NCI-H345 treated with DMSO at 0.1 percent for 48 hours (cell line): ENCODE results near the gene SLC38A3.

Experiments used
- DNase-seq: peaks from one replicate; lab custom pipeline; 2025; ENCODE audit not compliant: unreplicated experiment; lab: John Stamatoyannopoulos, UW

Gene SLC38A3

DNA sequence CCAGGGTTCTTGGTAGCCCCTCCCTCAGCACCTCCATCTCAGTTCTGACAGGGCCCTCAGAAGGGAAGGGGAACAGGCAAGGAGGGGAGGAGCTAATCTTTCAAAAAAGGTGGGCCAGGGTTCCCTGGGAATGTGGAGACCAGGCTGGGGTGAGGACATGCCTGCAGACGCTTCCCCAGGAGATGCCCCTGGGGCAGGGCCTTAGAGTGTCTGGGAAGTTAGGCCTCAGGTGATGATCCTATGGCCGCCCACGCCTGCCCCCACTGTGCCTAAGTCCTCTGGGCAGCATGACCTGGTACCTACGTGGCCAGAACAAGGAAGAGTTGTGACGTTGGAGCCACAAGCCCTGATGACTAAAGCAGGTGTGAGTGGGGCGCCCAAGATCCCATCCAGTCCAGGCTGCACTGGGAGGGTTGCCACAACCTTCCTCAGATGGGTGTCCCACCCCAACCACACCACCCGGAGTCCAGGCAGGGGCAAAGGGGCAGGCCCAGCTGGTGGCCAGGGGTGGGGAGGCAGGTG, 60.0 kb downstream of the SLC38A3 start:
- no peak for DNase-seq

DNA sequence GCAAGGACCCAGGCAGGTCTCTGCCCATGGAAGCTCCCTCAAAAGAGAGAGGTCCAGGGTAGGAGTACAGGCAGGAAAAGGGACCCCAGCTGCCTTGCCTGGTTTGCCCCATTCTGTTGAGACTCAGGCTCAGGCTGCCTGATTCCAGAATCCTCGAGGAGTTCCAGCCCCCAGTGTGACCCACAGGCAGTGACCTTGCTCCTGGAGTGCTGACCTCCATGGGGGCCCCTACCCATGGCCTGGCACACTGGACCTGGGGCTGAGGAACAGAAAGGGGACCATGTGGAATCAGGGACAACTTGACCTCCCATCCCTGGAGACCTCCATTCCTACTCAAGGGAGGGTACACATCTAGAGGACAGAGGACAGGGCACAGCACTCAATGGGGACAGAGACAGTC, 60.5 kb downstream of the SLC38A3 start:
- DNase-seq: no peak

DNA sequence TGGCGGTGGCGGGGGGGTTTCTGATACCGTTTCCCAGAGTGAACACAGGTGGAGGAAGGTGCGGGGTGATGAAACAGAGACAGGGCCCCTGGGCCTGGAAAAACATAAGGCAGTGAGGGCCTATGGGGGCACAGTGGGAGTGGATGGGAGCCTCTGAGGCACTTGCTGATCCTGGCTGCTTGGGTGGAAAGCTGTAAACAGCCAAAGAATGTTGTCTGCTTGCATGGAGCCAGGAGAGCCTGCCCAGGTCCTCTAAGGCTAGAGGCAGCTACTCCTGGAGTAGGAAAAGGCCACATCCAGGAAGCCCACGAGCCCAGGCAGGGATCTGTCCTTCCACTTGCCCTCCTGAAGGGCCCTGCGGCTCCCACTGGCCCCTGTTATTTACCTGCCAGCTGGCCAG, 60.9 kb downstream of the SLC38A3 start:
- no peak for DNase-seq

DNA sequence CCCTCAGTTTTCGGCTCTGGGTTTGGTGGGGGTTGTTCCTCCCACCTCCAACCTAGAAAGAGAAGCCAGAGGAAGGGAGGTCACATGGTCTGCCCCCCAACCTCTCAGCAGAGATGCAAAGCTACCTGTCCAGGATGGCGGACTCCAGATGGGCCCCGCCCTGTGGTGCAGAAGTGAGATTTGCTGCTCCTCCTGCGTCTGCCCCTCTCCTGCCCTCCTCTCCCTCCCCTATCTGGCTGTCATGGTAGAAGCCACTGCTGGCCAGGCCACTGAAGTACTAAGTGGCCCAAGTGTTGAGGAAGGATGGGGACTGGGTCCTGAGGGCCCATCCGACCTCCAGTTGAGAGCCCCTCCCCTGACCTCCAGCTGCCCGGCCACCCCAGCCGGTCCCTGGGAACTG, 61.8 kb downstream of the SLC38A3 start:
- DNase-seq: no peak

DNA sequence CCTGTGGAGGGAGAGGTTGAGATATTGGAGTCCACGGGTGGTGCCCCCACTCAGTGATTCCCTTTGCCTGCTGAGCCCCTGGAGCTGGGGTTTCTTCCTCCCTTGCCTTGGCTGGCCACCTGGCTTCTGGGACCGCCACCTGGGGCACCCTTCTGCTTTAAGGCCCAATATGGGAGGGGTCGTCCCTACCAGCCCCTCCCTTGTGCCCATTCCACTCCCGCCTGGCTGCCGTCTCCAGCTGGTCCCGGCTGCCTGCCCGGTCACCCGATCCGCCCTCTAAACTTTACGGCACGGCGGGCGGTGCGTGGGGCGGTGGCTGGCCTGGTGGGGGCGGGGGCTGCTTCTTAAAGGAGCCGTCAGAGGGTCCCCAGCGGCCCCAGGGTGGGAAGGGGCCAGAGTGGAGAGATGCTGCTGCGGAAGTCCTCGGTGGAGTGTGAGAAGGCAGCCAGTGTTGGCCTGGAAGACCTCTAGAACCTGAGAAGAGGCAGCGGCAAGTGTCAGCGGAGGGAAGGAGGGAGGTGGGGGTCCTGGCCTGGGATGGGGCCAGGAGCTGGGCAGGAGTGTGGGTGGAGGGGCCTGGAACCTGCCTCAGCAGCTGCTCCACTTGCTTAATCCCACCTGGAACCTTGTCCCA, 62.3 kb downstream of the SLC38A3 start:
- DNase-seq: no peak

DNA sequence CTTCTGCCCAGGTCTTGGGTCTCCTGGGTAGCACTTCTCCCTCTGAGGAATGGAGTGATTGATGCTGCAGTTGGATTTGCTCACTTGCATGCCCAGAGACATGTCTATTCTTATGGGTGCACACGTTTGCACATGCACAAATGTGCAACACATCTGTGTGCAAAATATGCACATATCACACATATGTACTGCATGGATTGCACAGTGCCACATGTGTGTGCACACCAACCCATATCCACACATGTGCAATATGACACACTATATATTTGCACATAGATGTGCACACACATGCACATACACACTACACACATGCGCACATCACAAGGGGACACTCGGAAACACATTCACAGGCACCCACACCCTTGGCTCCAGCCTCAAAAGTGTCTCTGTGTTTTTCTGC, 63.2 kb downstream of the SLC38A3 start:
- DNase-seq: no peak

DNA sequence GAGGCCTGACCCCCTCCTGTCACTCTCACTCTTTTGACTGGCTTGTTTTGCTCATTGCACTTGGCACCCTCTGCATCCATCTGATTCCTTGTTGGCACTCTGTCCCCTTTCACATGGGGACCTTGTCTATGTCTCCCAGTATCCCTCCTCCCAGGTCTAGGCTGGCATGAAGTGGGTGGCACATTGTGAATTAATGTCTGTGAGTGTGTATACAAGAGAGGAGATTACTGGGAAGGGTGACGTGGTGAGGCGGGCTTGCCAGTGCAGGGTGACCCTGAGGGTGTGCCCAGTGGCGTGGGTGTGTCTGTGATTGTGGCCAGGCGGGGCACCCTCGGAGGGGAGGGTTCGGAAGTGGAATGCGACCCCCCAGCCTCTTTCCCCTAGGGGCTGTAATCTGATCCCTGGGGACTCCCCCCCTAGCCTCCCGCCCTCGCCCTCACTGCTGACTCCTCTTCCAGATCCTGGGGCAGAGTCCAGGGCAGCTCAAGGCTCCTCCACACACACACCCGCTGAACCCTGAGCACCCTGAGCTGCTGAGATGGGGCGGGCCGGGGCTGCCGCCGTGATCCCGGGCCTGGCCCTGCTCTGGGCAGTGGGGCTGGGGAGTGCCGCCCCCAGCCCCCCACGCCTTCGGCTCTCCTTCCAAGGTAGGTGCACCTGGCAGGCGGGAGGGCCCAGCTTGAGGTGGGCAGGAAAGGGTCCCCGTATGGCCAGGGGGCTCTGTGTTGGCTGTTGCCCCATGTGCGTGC, 63.8 kb downstream of the SLC38A3 start, which contains the start of gene SEMA3B:
SEMA3B (plus strand) TSS at position 445 of the 749 bp plus-strand sequence; CDS start at position 539, 94 bp downstream.
- no peak for DNase-seq

DNA sequence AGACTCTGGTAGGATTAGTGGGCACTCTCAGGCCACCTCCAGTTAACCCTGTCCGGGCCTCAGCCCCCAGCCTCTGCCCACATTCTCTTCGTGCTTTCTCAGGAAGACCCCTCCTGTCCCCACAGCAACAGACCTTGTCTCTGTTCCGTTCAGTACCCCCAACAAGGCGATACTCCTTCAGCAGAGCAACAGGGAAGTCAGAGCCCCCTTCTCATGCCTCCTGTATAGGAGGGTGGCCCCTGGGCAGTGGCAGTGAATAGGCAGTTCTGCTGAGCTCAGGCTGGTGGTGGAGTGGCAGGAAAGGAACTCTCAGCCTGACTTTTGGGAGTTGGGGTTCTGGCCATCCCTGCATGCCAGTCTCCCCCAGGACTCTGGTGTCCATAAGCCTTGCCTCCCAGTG, 64.4 kb downstream of the SLC38A3 start:
- DNase-seq: no peak

DNA sequence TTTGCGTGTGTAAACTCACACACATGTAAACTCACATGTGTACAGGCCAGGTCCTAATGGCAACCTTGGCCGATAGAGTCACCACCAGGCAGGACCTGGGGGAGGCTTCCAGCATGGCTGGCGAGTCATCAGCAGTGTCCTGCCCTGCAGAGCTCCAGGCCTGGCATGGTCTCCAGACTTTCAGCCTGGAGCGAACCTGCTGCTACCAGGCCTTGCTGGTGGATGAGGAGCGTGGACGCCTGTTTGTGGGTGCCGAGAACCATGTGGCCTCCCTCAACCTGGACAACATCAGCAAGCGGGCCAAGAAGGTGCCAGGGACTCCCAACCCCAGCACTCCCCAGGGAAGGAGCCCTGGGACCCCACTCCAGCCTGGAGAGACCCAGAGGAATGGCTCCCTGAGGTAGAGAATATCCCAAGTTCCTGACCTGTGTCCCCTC, 64.9 kb downstream of the SLC38A3 start:
- DNase-seq: no peak

DNA sequence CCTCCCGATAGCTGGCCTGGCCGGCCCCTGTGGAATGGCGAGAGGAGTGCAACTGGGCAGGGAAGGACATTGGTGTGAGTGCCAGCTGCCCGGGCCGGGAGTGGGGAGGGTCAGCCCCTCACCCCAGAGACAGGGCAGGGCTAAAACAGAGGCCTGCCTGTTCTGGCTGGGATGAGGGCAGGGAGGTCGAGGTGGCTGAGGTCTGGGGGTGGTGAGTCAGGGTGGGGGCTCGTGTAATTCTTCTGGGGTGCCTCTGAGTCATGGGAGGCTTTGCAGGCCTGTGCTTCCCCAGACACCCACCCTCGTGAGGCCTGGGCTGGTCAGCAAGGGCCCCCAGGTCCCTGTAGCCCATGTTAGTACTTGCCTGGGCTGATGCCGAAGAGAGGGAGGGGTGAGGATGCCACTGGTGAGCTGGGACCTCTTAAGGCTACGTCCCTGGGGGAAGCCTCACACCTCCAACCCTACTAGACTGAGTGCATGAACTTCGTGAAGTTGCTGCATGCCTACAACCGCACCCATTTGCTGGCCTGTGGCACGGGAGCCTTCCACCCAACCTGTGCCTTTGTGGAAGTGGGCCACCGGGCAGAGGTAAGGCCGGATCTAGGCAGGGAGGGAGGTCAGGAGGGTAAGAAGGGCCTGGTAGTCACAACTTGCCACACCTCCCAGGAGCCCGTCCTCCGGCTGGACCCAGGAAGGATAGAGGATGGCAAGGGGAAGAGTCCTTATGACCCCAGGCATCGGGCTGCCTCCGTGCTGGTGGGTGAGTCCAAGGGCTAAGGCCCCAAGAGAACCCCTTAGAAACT, 65.6 kb downstream of the SLC38A3 start:
- no peak for DNase-seq
